Stimulated activated CD4-positive, alpha-beta T cell treated with anti-CD3 and anti-CD28 coated beads, Interleukin-2, amount 100 ng/mL, for 24 hours (primary cell): ENCODE data around the gene L3MBTL1.
A peak's percentile ranks its signal among the peaks of the same experiment; 100 is the strongest.
"Not testable (repeated sequence)": the region's sequence is repeated elsewhere in the genome, so short reads cannot be mapped to it uniquely, and the experiment has no call there.

Experiments
- DNase-seq, 2 donors: peaks; one replicate each; pipeline ENCODE4 v3.0.0-alpha.2; 2020

L3MBTL1 gene

DNA sequence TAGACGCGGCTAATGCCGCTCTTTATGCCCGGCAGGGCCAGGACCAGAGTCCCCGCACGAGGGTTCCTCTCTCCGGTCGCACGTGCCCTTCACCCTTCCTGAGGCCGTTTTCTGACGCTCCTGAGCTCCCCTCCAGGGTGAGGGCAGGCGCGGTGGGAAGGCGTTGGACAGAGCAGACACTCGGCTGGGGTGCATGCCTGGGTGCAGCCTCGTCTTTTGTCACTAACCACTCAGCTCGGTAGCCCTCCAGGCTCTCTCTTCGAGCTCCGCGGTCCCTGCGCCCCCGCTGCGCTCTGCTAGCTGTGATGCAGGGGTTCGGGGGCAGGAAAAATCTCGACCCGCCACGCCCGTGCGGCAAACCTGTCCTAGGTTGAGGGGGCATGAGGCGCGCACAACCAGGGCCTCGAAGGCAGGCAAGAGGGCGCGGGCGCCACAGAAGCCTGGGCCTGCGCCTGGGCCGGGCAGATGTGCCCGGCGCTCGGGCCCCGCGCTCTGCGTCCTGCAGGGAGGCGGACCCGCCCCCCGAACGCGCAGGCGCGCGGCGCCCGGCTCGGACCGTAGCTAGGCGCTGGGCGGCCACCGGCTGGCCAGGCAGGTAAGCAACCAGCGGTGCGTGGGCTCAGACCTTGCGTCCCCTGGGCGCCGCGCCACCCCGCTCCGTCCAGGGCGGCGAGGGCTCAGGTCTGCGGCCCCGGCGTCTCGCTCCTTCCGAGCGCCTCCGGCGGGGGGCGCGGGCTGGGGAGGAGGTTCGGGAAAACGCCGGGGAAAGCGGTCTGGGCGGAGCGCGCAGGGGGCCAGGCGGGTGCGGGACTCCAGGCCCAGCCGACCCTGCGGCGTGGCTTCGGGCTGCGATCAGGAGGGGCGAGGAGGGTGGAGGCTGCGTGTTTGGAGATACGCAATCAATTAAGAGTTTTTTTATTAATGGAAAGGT lies at the start of gene L3MBTL1:
Gene L3MBTL1, plus strand, starts transcription at position 548 of the 931 bp plus-strand sequence. CDS start 5,807 bp downstream, outside the sequence.
- DNase-seq = peak in 1 of 2 donors; percentile 36

DNA sequence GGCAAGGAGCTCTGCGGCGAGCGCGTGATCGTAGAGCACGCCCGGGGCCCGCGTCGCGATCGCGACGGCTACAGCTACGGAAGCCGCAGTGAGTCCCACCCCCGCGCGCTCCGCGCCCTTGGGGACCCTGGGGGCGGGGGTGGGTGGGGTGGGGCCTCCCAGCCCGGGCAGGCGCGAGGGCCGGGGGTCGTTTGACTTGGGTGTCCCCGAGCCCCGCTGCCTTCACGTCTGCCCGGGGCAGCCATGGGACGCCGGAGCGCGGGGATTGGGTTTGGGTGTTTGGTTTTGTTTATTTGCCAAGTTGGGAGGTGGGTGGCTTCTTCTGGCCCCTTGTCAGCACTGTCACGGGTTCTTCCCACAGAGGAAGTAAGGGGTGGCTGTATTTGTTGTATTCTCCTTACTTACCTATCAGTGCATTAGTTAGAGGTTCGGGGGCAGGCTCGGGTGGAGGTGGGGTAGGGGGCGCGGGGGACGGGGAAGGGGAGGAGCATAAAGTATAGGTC lies 49.0 kb upstream of the L3MBTL1 start:
- no peak for DNase-seq

DNA sequence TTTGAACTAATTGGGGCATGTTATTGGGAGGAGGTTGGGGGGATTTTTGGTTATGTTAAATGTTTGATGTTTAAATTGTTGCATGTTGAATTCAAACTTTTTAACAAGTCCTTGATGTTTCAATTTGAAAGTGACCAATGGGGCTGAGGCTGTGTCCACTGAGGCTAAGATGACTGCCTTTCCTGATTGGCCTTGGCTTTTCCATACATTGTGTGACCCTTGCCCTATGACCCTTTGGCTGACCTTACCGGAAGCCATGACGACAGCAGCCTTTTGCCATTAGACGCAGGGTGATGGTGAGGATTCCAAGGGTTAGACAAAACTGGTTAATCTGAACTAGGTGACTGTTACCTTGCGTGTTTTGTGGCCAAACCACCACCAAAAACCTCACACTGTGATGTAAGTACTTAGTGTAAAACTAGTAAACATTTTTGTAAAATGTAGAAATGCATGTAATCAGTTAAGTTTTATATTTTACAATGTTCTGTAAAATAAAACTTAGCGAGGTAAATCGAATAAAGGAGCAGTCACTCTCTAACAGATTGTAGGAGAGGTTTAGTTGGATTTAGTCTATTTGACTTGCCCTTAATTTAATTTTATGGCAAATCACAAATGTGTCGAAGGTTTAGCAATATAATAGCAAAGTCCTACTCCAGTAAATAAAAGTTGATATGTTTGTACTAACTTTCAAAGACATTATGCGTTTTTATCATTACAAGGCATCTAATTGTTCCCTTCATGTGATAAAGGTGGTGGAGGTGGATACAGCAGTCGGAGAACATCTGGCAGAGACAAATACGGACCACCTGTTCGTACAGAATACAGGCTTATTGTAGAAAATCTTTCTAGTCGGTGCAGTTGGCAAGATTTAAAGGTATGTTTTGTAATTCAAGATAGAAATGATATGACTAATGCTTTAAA lies 48.2 kb upstream of the L3MBTL1 start:
- peak in 1 of 2 donors; percentile 28 for DNase-seq

DNA sequence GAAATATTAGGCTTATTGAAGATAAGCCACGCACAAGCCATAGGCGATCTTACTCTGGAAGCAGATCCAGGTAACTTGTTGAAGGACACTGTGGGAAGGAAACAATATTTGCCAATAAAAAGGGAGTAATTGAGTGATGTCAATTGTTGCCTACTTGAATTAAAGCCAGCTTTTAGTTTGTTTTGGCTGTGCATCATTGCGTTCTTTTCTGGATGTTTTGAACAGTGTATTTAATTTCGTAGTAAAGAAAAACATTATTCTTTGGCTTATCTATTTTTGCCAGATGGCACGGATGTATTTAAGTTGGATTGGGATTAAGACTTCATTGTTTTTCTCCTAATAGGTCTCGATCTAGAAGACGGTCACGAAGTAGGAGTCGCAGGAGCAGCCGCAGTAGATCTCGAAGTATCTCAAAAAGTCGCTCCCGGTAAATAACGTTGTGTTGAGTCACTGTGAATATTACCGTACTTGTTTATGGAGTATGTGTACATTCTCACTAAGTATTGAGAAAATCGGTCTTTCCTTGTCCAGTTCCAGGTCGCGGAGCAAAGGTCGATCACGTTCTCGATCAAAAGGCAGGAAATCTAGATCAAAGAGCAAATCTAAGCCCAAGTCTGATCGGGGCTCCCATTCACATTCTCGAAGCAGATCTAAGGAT lies 47.2 kb upstream of the L3MBTL1 start:
- DNase-seq = no peak

DNA sequence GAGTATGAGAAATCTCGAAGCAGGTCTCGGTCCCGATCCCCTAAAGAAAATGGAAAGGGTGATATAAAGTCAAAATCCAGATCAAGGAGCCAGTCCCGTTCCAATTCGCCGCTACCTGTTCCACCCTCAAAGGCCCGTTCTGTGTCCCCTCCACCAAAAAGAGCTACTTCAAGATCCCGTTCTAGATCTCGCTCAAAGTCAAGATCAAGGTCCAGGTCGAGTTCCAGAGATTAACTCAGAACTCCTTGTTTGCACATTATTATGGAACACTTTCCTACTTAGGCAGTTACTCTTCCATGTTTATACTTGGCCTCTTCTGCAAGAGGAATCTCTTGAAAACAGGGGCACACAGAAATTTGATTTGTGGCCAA lies 46.7 kb upstream of the L3MBTL1 start:
- DNase-seq = no peak

DNA sequence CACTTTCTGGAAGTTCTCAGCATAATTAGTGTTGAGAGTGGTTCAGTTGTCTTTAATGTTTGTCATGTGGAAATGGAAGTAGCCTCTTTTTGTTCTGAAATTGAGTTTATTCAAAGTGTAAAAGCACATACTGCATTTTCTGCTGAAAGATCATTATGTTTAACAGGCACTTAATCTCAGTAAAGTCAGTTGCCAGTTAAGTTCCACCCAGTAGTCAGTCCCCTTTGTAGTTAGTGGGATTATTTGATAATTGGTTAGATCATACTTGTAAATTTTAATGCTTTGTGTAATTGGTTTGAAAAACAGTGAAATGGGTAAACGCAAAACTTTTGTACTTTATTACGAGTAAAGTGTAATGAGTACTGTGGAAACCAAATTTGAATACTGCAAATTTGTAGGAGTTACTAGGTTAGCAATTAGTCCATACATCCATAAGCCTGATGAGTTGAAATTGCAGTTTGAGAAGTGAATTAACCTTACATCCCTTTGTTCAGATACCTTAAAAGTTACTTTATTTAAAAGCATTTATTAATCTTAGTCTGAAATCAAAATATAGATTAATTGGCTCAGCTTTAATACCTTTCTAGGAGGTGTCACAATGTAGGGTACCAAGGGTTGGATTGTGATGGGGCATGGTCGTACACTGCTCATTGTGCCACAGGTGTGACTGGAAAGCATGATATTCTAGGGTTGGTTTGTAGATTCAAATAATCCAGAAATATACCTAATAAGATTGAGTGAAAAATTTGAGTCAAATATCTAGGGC lies 45.4 kb upstream of the L3MBTL1 start:
- DNase-seq = no peak

DNA sequence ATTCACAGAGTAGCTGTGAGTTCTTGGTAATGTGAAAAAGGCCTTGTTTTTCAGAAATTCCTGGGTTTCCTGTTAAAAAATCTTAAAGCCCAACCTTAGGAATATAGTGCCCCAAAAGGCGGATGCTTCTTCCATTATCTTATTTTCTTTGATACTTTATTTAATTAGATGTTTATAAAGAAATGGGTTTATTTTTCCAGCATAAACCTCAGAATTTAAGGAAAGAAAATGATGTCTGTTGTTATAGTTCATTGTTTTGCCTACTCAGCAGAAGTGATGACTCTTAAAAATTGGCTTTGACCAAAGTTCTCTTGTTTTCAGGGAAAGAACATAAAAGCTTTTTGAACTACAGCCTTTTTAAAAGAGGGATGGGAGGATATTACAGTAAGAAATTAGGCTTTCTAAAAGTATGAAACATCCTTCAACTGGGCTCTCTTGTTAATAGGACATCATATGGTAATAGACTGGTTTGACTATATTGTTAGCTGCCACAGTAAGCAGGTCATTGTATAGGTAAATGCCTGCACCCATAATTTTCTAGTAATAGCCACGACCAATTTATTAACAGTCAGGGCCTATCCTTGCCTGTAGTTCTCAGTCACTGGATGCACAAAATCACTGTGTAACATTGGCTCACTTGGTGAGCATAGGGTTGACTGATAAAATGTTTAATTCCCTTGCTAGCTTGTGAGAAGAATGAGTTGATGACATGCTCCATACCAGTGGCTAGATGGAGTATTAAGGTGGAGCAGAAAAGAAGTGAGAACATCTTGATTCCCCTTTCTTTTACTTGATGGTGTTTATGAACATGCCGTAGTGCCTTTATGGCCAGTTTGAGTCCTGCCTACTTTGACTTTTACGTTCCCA lies 44.6 kb upstream of the L3MBTL1 start:
- no peak for DNase-seq

DNA sequence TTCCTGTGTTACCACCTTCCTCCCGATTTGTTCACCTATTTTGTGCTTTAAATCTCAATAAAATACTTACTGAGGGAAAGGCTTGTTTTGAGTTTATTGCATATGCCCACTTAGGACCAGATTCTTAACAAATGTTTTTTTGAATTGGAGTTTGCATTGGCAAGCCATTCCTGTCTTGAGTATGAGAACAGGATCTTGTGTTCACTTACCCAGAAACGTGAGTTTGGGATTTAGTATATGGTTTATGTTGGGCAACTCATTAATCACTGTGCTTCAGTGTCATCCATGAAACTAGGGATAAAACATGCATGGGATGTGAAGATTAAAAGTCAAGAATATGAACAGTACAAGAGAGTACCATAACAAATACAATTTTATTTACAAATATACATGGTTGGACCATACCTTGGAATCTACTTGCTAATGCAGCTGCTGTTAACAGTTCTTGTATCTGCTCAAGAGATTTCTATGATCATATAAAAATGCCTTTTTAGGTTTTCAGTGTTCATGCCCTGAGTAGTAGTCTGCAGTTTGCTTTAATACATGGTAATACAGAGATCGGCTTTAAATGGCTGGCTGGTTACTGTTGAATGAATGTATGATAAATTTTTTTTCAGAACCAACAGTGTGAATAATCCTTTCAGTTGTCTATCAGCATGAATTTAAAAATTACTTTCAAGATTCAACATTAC lies 43.8 kb upstream of the L3MBTL1 start:
- DNase-seq = no peak

DNA sequence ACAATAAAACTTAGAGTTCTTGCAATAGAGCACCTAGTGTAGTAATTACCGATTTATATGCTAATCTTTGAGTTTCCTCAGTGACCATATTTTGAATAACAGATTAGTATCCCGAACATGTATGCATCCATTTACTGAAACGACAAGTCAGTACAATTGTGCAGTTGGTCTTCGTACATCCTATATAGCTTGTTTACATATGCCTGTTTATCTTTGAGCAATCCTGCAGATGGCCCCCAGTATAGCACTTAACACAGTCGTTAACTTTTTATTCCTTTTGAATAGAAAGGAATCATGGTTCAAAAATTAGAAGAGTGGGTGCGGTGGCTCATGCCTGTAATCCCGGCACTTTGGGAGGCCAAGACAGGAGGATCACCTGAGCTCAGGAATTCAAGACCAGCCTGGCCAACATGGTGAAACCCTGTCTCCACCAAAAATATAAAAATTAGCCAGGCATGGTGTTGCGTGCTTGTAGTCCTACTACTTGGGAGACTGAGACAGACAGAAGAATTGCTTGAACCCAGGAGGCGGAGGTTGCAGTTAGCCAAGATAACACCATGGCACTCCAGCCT lies 43.2 kb upstream of the L3MBTL1 start:
- no peak for DNase-seq

DNA sequence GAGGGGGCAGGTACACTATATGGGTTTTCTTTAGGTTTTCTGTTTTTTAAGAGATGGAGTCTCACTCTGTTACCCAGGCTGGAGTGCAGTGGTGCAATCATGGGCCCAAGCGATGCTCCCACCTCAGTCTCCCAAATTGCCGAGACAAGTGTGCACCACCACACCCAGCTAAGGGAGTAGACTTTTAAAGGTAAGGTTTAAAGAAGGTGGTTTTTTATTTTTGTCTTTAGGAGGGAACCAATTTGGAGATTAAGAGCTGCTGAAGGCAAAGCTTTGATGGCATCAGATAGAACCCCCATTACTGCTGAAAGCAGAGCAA lies 41.9 kb upstream of the L3MBTL1 start:
- DNase-seq = no peak

DNA sequence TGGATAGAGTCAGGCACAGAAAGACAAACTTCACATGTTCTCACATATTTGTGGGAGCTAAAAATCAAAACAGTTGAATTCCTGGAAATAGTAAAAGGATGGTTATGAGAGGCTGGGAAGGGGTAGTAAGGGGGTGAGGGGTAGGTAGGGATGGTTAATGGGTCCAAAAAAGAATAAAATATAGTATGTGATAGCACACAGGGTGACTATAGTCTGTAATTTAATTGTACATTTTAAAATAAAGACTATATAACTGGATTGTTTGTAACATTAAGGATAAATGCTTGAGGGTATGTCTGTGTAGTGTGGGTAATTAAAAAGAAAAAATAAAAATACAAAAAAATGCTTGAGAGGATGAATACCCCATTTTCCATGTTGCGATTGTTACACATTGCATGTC lies 39.9 kb upstream of the L3MBTL1 start:
- DNase-seq = no peak

DNA sequence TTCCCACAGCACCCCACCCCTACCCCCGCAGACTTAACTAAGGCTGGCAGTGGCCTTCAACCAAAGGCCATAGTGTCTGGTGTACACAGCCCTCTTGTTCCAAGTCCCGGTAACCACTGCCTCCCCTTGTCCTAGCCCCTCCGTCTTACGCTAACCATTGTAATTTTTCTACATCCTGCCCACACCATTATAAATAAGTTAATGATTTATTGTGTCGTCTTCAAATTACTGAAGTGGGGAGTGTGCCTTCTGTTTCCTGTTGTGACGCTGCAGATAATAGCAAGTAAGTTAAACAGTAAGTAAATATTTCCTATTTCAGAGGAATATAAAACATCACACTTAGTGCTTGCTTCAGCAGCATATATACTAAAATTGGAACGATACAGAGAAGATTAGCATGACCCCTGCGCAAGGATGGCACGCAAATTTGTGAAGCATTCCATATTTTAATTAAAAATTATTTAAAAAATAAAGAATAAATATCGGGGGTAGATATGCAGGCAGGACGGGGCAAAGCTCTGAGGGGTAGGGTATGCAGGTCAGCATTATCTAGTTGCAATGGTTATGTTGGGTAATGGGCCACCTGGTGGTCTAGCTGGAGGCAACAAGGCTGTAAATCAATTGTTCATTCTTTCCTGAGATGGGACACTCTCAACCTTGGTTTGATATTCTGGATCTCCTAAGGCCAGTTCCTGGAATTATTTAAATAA lies 34.7 kb upstream of the L3MBTL1 start:
- no peak for DNase-seq

DNA sequence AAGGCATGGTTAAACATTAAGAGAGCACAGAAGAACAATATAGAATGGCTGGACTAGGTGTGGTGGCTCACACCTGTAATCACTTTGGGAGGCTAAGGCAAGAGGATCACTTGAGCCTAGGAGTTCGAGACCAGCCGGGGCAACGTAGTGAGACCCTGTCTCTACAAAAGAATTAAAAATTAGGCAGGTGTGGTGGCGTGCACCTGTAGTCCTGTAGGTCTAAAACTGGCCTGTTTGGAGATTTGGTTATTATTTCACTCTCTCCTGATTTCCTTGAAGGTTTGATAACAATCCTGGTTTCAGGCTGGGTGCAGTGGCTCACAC lies 34.2 kb upstream of the L3MBTL1 start:
- no peak for DNase-seq

DNA sequence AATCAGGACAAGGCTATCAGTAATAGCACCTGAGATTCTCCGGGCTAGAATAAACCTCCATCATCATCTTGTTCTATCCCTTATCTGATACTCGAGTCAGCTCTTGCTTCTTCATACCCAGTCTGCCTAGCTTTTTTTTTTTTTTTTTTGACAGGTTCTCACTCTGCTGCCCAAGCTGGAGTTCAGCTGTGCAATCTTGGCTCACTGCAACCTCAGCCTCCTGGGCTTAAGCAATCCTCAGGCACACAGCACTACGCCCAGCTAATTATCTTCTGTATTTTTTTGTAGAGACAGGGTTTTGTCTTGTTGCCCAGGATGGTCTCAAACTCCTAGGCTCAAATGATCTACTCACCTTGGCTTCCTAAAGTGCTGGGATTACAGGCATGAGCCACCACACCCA lies 30.3 kb upstream of the L3MBTL1 start:
- DNase-seq = no peak

DNA sequence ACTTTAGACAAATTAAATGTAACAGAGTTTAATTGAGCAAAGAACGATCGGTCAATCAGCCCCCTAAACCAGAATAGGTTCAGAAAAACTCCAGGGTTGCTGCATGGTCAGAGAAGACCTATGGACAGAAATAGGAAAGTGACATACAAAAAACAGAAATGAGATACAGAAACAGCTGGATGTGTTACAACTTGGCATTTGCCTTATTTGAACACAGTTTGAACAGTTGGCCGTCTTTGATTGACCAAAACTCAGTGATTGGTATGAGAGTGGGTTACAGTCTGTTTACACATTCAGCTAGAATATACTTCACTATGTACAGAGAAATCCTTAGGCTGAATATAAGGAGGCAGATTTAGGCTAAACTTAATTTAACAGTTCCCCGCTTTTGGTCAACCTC lies 29.9 kb upstream of the L3MBTL1 start:
- no peak for DNase-seq

DNA sequence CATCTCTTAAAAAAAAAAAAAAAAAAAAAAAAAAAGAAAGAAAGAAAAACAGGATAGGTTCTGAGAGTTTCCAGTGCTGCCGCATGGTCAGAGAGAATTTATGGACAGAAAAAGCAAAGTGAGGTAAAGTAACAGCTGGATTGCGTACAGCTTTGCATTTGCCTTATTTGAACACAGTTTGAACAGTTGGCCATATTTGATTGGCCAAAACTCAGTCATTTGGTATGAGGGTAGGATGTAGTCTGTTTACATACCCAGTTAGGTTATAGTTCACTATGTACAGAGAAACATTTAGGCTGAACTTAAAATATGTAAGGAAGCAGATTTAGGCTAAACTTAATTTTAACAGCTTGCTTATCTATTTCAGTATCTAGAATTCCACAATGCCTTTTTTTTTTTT lies 17.5 kb upstream of the L3MBTL1 start:
- no peak for DNase-seq

DNA sequence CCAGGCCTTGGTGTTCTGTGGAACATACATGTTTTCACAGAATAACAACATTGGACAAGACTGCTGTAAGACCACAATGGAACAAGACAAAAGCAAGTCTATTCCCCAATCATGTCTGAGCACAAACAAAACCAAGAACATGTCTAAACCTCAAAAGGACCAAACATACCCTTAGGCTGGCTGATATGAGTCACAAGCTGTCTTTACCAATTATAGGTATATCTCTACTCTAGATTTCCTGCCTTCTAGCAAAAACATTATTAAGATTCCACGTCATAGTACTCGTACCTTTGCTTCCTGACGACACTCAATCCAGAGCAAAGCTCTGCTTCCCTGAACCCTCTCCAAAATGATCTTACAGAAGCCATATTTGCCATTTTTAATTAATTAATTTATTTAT lies 15.4 kb upstream of the L3MBTL1 start:
- no peak for DNase-seq

DNA sequence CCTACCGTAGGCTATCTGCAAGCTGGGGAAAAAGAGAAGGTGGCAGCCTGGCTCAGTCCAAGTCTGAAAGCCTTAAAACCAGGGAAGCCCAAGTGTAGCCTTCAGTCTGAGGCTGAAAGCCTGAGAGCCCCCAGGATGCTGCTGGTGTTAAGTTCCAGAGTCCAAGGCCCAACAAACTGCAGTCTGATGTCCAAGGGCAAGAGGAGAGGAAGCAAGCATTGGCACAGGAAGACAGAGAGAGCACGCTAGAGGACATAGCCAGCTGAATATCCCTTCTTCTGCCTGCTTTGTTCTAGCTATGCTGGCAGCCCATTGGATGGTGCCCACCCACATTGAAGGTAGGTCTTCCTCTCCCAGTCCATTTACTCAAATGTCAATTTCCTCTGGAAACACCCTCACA lies 12.1 kb upstream of the L3MBTL1 start:
- DNase-seq = no peak

DNA sequence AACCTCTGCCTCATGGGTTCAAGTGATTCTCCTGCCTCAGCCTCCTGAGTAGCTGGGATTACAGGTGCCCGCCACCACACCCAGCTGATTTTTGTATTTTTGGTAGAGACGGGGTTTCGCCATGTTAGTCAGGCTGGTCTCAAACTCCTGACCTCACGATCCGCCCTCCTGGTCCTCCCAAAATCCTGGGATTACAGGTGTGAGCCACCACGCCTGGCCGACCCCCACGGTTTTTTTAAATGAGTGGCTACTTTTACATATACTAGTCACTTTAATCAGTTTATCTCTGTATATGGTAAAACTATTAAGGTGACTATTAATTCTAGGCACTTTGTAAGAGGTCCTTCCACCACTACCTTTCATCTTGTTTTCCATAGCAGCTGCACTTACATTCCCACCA lies 5.5 kb upstream of the L3MBTL1 start:
- DNase-seq = not testable (repeated sequence)

DNA sequence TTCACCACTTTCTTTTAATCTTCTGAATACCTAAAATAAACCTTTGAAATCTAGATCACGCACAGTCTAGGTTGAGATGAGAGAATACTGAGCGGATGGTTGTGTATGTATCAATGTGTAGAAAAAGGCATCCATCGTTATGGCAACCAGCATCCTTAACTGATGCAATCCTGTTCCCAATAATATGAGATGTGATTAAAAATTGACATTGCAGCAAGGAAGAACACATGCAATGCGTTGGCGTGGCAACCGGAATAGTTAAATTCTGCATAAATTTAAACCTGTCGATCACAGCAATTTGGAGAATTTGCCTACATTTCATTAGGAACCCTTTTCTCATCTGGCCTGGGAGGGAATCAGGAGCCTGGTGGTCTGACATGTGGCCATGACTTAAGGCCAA lies 1.3 kb upstream of the L3MBTL1 start:
- DNase-seq = no peak
